K562 (cell line): Measurements from ENCODE around the gene SLC7A9. TPM values are rescaled to one million over a fixed set of nuclear protein-coding genes. Genes with fewer than 3 reads are reported as not detected.

Experiments
- ATAC-seq: fragments of 200-7000 bp; cut with Tn5 transposase; 3 replicates; pipeline ENCODE4 v1.9.1; 2020; ENCODE audit warnings: moderate library complexity
- BruUV-seq: library from RNA; stranded (reverse); fragments of 400-500 nt; replicated peaks from 2 replicates; lab custom pipeline; 2021; lab: Mats Ljungman, UMichigan
- CTCF ChIA-PET: fragments of 300-600 bp; formaldehyde crosslinking; extraction: SDS; loops from one replicate; lab custom pipeline; 2021; ENCODE audit warnings: low intra/inter-chr PET ratio; lab: Yijun Ruan, JAX
- POLR2A ChIA-PET: fragments of 300-600, 350-650 bp; sonication (Branson Sonifier 250); formaldehyde crosslinking; extraction: SDS; loops from one replicate; lab custom pipeline; 2021; ENCODE audit warnings: antibody characterized with exemption, inconsistent platforms; lab: Yijun Ruan, JAX
- DNase-seq, 4 experiments: peaks; one replicate each; pipeline versions ENCODE4 v3.0.0 to v3.0.0-alpha.2; 2011 to 2018; ENCODE audit warnings: low spot score in 3 of 4, mixed read lengths in 3 of 4; ENCODE audit errors: extremely low read depth in 1 of 4
- FAIRE-seq: peaks from 2 replicates; lab custom pipeline; 2011; peaks lifted over from hg19 to GRCh38; lab: Jason Lieb, UNC
- H2AFZ ChIP-seq: 2 replicates; pipeline ENCODE4 v1.6.0; 2011; ENCODE audit warnings: low read depth, low read length, control low read depth, inconsistent platforms
- H3K27ac ChIP-seq: fragments of 200-600 bp; 3 replicates; pipeline ENCODE4 v1.8.0; 2011; ENCODE audit warnings: low read depth, mild to moderate bottlenecking, control low read depth, inconsistent platforms, low read length, moderate library complexity, mixed read lengths; ENCODE audit errors: extremely low read depth
- H3K27me3 ChIP-seq, 2 experiments: fragments of 300-600 bp in 1 of 2; 2 replicates in 1 of 2; 3 replicates in 1 of 2; pipeline versions ENCODE4 v1.6.0 to v1.8.0; 2011; ENCODE audit warnings: inconsistent platforms in 2 of 2, low read length in 2 of 2, mild to moderate bottlenecking in 1 of 2, mixed read lengths in 1 of 2, moderate library complexity in 1 of 2; ENCODE audit not compliant: control insufficient read depth in 2 of 2, insufficient read depth in 2 of 2
- H3K36me3 ChIP-seq: fragments of 300-600 bp; 3 replicates; pipeline ENCODE4 v1.8.0; 2011; ENCODE audit warnings: mild to moderate bottlenecking, low read length, inconsistent platforms; ENCODE audit not compliant: control insufficient read depth, insufficient read depth
- H3K4me1 ChIP-seq, 2 experiments: fragments of 200-600 bp in 1 of 2; replicated peaks in 1 of 2; 2 replicates in 1 of 2; 3 replicates in 1 of 2; pipeline versions ENCODE4 v1.5.1 to v1.8.0; 2011; ENCODE audit warnings: inconsistent platforms in 2 of 2, low read length in 2 of 2, mild to moderate bottlenecking in 1 of 2, mixed read lengths in 1 of 2, moderate library complexity in 1 of 2; ENCODE audit not compliant: control insufficient read depth in 2 of 2, insufficient read depth in 2 of 2
- H3K4me2 ChIP-seq: 2 replicates; pipeline ENCODE4 v1.6.1; 2011; ENCODE audit warnings: low read length, control low read depth, inconsistent platforms, mixed read lengths; ENCODE audit not compliant: insufficient read depth
- H3K4me3 ChIP-seq: fragments of 200-600 bp; sonication (generic), shearing (Covaris generic); 2 replicates; pipeline ENCODE4 v1.5.1; 2016; ENCODE audit warnings: control low read depth, inconsistent platforms
- H3K79me2 ChIP-seq: fragments of 200-600 bp; 3 replicates; pipeline ENCODE4 v1.8.0; 2011; ENCODE audit warnings: low read length, inconsistent platforms; ENCODE audit not compliant: control insufficient read depth, insufficient read depth
- H3K9ac ChIP-seq, 2 experiments: 2 replicates each; pipeline versions ENCODE4 v1.6.0 to v1.6.1; 2011; ENCODE audit warnings: low read depth in 2 of 2, low read length in 2 of 2, control low read depth in 1 of 2, inconsistent platforms in 1 of 2, mild to moderate bottlenecking in 1 of 2, mixed read lengths in 1 of 2; ENCODE audit not compliant: insufficient read depth in 1 of 2
- H3K9me1 ChIP-seq: one replicate; pipeline ENCODE4 v1.6.0; 2011; ENCODE audit warnings: inconsistent platforms, mild to moderate bottlenecking, low read length, moderate library complexity; ENCODE audit not compliant: control insufficient read depth, insufficient read depth
- H3K9me3 ChIP-seq: replicated peaks from 2 replicates; pipeline ENCODE4 v1.5.1; 2011; ENCODE audit warnings: low read depth, low read length, inconsistent platforms; ENCODE audit not compliant: control insufficient read depth, insufficient read depth
- H4K20me1 ChIP-seq: replicated peaks from 2 replicates; pipeline ENCODE4 v1.6.1; 2011; ENCODE audit warnings: low read length, inconsistent platforms, mixed read lengths; ENCODE audit not compliant: control insufficient read depth, insufficient read depth
- ADNP ChIP-seq: fragments of 200-800 bp; sonication (Bioruptor generic); IDR thresholded peaks from 2 replicates; pipeline ENCODE4 v1.6.1; 2016; ENCODE audit warnings: missing genetic modification characterization, missing compliant biosample characterization
- BCL6 ChIP-seq: fragments of 250-450 bp; sonication (Bioruptor Pico); IDR thresholded peaks from 2 replicates; pipeline ENCODE4 v1.4.0; 2020
- MED1 ChIP-seq: sonication (generic); formaldehyde crosslinking; IDR thresholded peaks from 2 replicates; pipeline ENCODE4 v1.8.1; 2023; ENCODE audit warnings: missing genetic modification reagents, borderline replicate concordance
- MTF1 ChIP-seq: fragments of 250-450 bp; sonication (Bioruptor Pico); IDR thresholded peaks from 2 replicates; pipeline ENCODE4 v1.9.0; 2021; ENCODE audit warnings: moderate library complexity, mild to moderate bottlenecking, inconsistent platforms, borderline replicate concordance
- NR1H2 ChIP-seq: sonication (generic); formaldehyde crosslinking; IDR thresholded peaks from 2 replicates; pipeline ENCODE4 v1.4.0; 2020; ENCODE audit warnings: mild to moderate bottlenecking, missing genetic modification reagents
- NR2F6 ChIP-seq: fragments of 450-650 bp; formaldehyde crosslinking; IDR thresholded peaks from 2 replicates; pipeline ENCODE4 v1.4.0; 2020; ENCODE audit warnings: mild to moderate bottlenecking
- RBBP5 ChIP-seq: fragments of 200-600 bp; sonication (generic); IDR thresholded peaks from 2 replicates; pipeline ENCODE4 v1.6.1; 2012; ENCODE audit warnings: borderline replicate concordance, mild to moderate bottlenecking, low read length, control low read depth, inconsistent platforms; ENCODE audit not compliant: insufficient read depth, poor library complexity, severe bottlenecking
- SMAD4 ChIP-seq: fragments of 250-450 bp; sonication (Bioruptor Pico); conservative IDR thresholded peaks from 2 replicates; pipeline ENCODE4 v1.8.0; 2021; ENCODE audit warnings: inconsistent platforms, mild to moderate bottlenecking, moderate library complexity
- SRSF9 ChIP-seq: fragments of 200-400 bp; formaldehyde crosslinking; IDR thresholded peaks from 2 replicates; pipeline ENCODE4 v1.6.1; 2017; ENCODE audit warnings: low read depth, low read length, borderline replicate concordance
- TCF15 ChIP-seq: fragments of 250-450 bp; sonication (Bioruptor Pico); IDR thresholded peaks from 2 replicates; pipeline ENCODE4 v1.8.0; 2022; ENCODE audit warnings: moderate library complexity, mild to moderate bottlenecking, inconsistent platforms
- TCF7 ChIP-seq: sonication (generic); IDR thresholded peaks from 2 replicates; pipeline ENCODE4 v1.6.1; 2016; ENCODE audit warnings: antibody characterized with exemption, borderline replicate concordance
- TEAD4 ChIP-seq, 2 experiments: sonication (generic) in 1 of 2; formaldehyde crosslinking in 1 of 2; IDR thresholded peaks; 2 replicates each; pipeline versions ENCODE4 v1.6.1 to v1.8.0; 2012 to 2022; ENCODE audit warnings: borderline replicate concordance in 1 of 2, inconsistent platforms in 1 of 2, low read length in 1 of 2, mild to moderate bottlenecking in 1 of 2, missing genetic modification reagents in 1 of 2
- ZNF24 ChIP-seq: fragments of 450-650 bp; IDR thresholded peaks from 2 replicates; pipeline ENCODE4 v1.6.1; 2016
- WGBS: fragments of 100-300 bp; shearing (Covaris generic); methylation state at CpG from one replicate; pipeline ENCODE4 v1.1.6; 2016; ENCODE audit warnings: low coverage, mixed read lengths; ENCODE audit not compliant: insufficient coverage; ENCODE audit errors: missing lambda C conversion rate; 5-methylcytosine and 5-hydroxymethylcytosine counted together
- in situ Hi-C: fragments of 300-500 bp; cut with MboI; formaldehyde crosslinking; loops from 4 replicates; pipeline ENCODE4 v1.15.0; 2018; ENCODE audit warnings: inconsistent platforms, mixed read lengths
- intact Hi-C: fragments of 100-400 bp; cut with micrococcal nuclease; formaldehyde crosslinking; loops from 2 replicates; pipeline ENCODE4 v1.14.2; 2022
- polyA plus RNA-seq, 8 experiments: library from polyadenylated mRNA; depleted of rRNA in 4 of 8; stranded (reverse) in 5 of 8; unstranded in 3 of 8; fragments of >200 nt; fragmentation: Nextera tagmentation in 2 of 8; fragmentation: Illumina TruSeq in 1 of 8; extraction: Ambion mirVana in 2 of 8; extraction: Trizol in 1 of 8; gene quantifications; 2 replicates each; pipeline versions ENCODE4 v1.2.1 to v1.2.3, GENCODE V29; 2011 to 2014; ENCODE audit warnings: inconsistent platforms in 1 of 8, missing spikeins in 1 of 8
- total RNA-seq, 7 experiments: library from RNA; depleted of rRNA in 6 of 7; stranded (reverse); fragments of >200 nt in 6 of 7; fragmentation: Illumina TruSeq in 2 of 7; extraction: Trizol in 2 of 7; gene quantifications; 2 replicates each; pipeline versions ENCODE4 v1.2.1 to v1.2.3, GENCODE V29; 2011 to 2021; ENCODE audit warnings: low replicate concordance in 1 of 7
- TF ChIP-seq, protein P1 (sequence below): IDR thresholded peaks from 2 replicates; pipeline ENCODE4 v1.6.1; 2011; ENCODE audit not compliant: insufficient read length; ENCODE audit errors: extremely low read depth
- TF ChIP-seq, protein P2 (sequence below): fragments of 450-650 bp; formaldehyde crosslinking; IDR thresholded peaks from 2 replicates; pipeline ENCODE4 v1.4.0; 2020; ENCODE audit warnings: mild to moderate bottlenecking
- TF ChIP-seq, protein P3 (sequence below): sonication (generic); formaldehyde crosslinking; IDR thresholded peaks from 2 replicates; pipeline ENCODE4 v1.5.0; 2020; ENCODE audit warnings: missing genetic modification reagents
- TF ChIP-seq, protein P4 (sequence below): sonication (generic); formaldehyde crosslinking; IDR thresholded peaks from 2 replicates; pipeline ENCODE4 v1.9.0; 2022; ENCODE audit warnings: mild to moderate bottlenecking, missing genetic modification reagents

Gene SLC7A9
- total and polyA plus RNA-seq, 9 of the 15 experiments (the other 6 are each of a cell fraction or from before 2014, with no cell fraction given), result not detected

- in situ Hi-C loops, result no loop called here
- peaks cover 0 to 4% of the 10 kb centered on the region in 2 experiments; a peak in 2 of 5 replicates for H3K4me1 ChIP-seq
Measured at GRCh38 chr19:32886241-32886640, 16.7 kb upstream of the SLC7A9 start.

More at GRCh38 chr19:32886241-32886640, 16.7 kb upstream of the SLC7A9 start:
- Histone ChIP-seq H2AFZ (no peak overlapping the region), H3K27me3 (peaks cover 0 to 5% of the 10 kb centered on the region in 2 experiments; a peak in 2 of 5 replicates), H3K9ac (no peak overlapping the region), H3K4me3 (no peak overlapping the region), H3K79me2 (no peaks in the 10 kb centered on the region)
- CTCF ChIA-PET, result no interaction called here
- FAIRE-seq (no peak), ATAC-seq (no peak)
- POLR2A ChIA-PET, result no interaction called here
- intact Hi-C loops, result no loop called here
- BruUV-seq, result no TSS peak
- TF ChIP-seq TCF7 (no peak), SRSF9 (no peak), NR2F6 (CRISPR knock-in tag) (no peak), TEAD4 (IDR thresholded peaks at IDR 0.05; ENCODE audit: low read length) (no peak), TEAD4 (CRISPR knock-in tag; IDR thresholded peaks at IDR 0.05; ENCODE audit: borderline replicate concordance) (no peak), BCL6 (no peak), SMAD4 (CRISPR knock-in tag) (no peak), ADNP (tag) (no peak), RBBP5 (no peak), TCF15 (CRISPR knock-in tag) (no peak), MTF1 (no peak), NR1H2 (CRISPR knock-in tag) (no peak), MED1 (CRISPR knock-in tag) (no peak), ZNF24 (no peak)
- TF ChIP-seq, protein P1, sequence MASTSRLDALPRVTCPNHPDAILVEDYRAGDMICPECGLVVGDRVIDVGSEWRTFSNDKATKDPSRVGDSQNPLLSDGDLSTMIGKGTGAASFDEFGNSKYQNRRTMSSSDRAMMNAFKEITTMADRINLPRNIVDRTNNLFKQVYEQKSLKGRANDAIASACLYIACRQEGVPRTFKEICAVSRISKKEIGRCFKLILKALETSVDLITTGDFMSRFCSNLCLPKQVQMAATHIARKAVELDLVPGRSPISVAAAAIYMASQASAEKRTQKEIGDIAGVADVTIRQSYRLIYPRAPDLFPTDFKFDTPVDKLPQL, result no peak
- TF ChIP-seq, protein P2, sequence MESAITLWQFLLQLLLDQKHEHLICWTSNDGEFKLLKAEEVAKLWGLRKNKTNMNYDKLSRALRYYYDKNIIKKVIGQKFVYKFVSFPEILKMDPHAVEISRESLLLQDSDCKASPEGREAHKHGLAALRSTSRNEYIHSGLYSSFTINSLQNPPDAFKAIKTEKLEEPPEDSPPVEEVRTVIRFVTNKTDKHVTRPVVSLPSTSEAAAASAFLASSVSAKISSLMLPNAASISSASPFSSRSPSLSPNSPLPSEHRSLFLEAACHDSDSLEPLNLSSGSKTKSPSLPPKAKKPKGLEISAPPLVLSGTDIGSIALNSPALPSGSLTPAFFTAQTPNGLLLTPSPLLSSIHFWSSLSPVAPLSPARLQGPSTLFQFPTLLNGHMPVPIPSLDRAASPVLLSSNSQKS, result no peak
- TF ChIP-seq, protein P3, sequence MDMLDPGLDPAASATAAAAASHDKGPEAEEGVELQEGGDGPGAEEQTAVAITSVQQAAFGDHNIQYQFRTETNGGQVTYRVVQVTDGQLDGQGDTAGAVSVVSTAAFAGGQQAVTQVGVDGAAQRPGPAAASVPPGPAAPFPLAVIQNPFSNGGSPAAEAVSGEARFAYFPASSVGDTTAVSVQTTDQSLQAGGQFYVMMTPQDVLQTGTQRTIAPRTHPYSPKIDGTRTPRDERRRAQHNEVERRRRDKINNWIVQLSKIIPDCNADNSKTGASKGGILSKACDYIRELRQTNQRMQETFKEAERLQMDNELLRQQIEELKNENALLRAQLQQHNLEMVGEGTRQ (CRISPR knock-in tag), result no peak
- TF ChIP-seq, protein P4, sequence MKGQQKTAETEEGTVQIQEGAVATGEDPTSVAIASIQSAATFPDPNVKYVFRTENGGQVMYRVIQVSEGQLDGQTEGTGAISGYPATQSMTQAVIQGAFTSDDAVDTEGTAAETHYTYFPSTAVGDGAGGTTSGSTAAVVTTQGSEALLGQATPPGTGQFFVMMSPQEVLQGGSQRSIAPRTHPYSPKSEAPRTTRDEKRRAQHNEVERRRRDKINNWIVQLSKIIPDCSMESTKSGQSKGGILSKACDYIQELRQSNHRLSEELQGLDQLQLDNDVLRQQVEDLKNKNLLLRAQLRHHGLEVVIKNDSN (CRISPR knock-in tag), result no peak
- TF ChIP-seq, all 486 proteins: peak for 0
- WGBS, result 8% methylated on average over 7 of the region's 7 CpGs
- Histone ChIP-seq H3K9me1 (no peaks in the 10 kb centered on the region), H3K27ac (no peak overlapping the region), H3K4me2 (no peak overlapping the region), H3K36me3 (no peaks in the 10 kb centered on the region), H4K20me1 (no peaks in the 10 kb centered on the region), H3K9me3 (peaks cover 2% of the 10 kb centered on the region; the same call in 1 of the 2 replicates)
- DNase-seq, result no peak
